Ovary (tissue), 3 donors: ENCODE results near the gene GRID2IP.

Experiments
- EP300 ChIP-seq: sonication (generic); formaldehyde crosslinking; IDR thresholded peaks from one replicate; pipeline ENCODE4 v1.6.1; 2017; ENCODE audit warnings: antibody characterized with exemption
- TF ChIP-seq, protein P1 (sequence below), 3 donors: fragments of 450-650 bp in 2 of 3; fragments of 200-600 bp in 1 of 3; IDR thresholded peaks; one replicate each; pipeline versions ENCODE4 v1.5.1 to v1.8.0; 2016 to 2022; ENCODE audit warnings: antibody characterized with exemption in 3 of 3, mild to moderate bottlenecking in 1 of 3
- donor health status: DM: no; HTN: no; CAD: no.

DNA sequence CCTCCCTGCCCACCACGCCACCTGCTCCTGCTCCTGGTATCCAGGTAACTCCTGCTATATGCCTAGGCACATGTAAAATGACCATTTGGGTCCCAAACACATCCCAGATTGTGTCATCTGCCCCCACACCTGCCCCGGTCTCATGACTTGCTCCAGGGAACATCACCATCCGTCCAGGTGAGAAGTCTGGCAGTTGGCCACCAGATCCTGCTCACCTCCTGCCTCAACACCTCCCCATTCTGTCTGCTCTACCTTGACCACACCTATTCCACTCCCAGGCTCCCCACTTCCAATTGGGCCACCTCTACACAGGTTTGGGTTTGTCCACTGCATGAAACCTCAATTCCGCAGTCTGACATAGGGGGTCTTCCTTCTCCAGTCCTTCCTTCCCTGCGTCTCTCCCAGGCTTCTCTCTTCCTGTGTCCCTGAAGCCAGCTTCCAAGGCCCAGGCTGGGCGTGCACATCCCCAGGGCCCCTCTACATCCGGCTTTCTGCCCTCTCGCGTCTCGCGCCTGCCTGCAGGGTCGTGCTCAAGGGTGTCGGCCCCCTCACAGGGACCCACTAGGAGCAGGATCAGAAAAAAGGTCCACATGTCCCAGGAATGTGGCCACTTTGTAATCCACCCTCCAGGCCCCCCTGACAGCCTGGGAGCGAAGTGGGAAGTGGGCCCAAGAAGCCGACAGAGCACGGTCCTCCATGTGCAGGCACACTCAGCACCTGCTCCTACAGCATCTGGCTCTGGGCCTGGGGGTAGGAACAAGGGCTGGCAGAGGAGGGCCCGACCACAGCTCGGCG, 54.2 kb downstream of the GRID2IP start:
- TF ChIP-seq, protein P1, sequence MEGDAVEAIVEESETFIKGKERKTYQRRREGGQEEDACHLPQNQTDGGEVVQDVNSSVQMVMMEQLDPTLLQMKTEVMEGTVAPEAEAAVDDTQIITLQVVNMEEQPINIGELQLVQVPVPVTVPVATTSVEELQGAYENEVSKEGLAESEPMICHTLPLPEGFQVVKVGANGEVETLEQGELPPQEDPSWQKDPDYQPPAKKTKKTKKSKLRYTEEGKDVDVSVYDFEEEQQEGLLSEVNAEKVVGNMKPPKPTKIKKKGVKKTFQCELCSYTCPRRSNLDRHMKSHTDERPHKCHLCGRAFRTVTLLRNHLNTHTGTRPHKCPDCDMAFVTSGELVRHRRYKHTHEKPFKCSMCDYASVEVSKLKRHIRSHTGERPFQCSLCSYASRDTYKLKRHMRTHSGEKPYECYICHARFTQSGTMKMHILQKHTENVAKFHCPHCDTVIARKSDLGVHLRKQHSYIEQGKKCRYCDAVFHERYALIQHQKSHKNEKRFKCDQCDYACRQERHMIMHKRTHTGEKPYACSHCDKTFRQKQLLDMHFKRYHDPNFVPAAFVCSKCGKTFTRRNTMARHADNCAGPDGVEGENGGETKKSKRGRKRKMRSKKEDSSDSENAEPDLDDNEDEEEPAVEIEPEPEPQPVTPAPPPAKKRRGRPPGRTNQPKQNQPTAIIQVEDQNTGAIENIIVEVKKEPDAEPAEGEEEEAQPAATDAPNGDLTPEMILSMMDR (IDR thresholded peaks at IDR 0.05), result no peak
- no peak for TF ChIP-seq EP300
